B cell (primary cell): ENCODE data around the gene CCDC175. TPM values are rescaled to one million over a fixed set of nuclear protein-coding genes. Genes with fewer than 3 reads are reported as not detected.

Experiments used
- ATAC-seq: fragments of 200-7000 bp; cut with Tn5 transposase; one replicate; pipeline ENCODE4 v1.10.0; 2021; ENCODE audit warnings: low read depth, mild to moderate bottlenecking, moderate number of reproducible peaks, moderate library complexity
- CTCF ChIA-PET: fragments of 350-600 bp; sonication (Branson Sonifier 250); formaldehyde crosslinking; loops from one replicate; lab custom pipeline; 2021; ENCODE audit warnings: antibody characterized with exemption, inconsistent platforms; lab: Charles Lee
- POLR2A ChIA-PET: fragments of 350-600 bp; sonication (Branson Sonifier 250); formaldehyde crosslinking; loops from one replicate; lab custom pipeline; 2021; ENCODE audit warnings: antibody characterized with exemption; lab: Charles Lee
- DNase-seq: peaks from one replicate; pipeline ENCODE4 v3.0.0; 2013
- H2AFZ ChIP-seq: 2 replicates; pipeline ENCODE4 v1.6.1; 2012; ENCODE audit warnings: mild to moderate bottlenecking, low read depth, low read length; ENCODE audit not compliant: insufficient read depth, poor library complexity, severe bottlenecking
- H3K27ac ChIP-seq, 2 donors: 1 replicate in 1 of 2; 2 replicates in 1 of 2; pipeline ENCODE4 v1.5.1; 2012 to 2013; ENCODE audit warnings: low read length in 2 of 2, mild to moderate bottlenecking in 2 of 2, moderate library complexity in 1 of 2
- H3K27me3 ChIP-seq, 4 experiments: fragments of 200-600 bp in 1 of 4; sonication (generic) in 1 of 4; replicated peaks in 1 of 4; 1 replicate in 2 of 4; 2 replicates in 2 of 4; pipeline versions ENCODE4 v1.6.1 to v1.7.0; 2013 to 2016; ENCODE audit warnings: low read length in 3 of 4, mild to moderate bottlenecking in 2 of 4, mixed read lengths in 1 of 4, moderate library complexity in 1 of 4; ENCODE audit not compliant: insufficient read depth in 4 of 4, control insufficient read depth in 3 of 4; ENCODE audit errors: control extremely low read depth in 1 of 4
- H3K36me3 ChIP-seq, 2 experiments: replicated peaks in 1 of 2; 1 replicate in 1 of 2; 2 replicates in 1 of 2; pipeline versions ENCODE4 v1.6.1 to v1.7.1; 2013; ENCODE audit warnings: low read length in 1 of 2; ENCODE audit not compliant: insufficient read depth in 2 of 2, control insufficient read depth in 1 of 2; ENCODE audit errors: control extremely low read depth in 1 of 2, extremely low read depth in 1 of 2
- H3K4me1 ChIP-seq, 2 donors: fragments of 200-600 bp in 1 of 2; sonication (generic) in 1 of 2; 1 replicate in 1 of 2; 2 replicates in 1 of 2; pipeline versions ENCODE4 v1.5.1 to v1.6.1; 2013 to 2017; ENCODE audit warnings: low read length in 2 of 2; ENCODE audit not compliant: control insufficient read depth in 2 of 2, insufficient read depth in 2 of 2
- H3K4me2 ChIP-seq: replicated peaks from 2 replicates; pipeline ENCODE3; 2012; ENCODE audit warnings: mild to moderate bottlenecking, low read depth, low read length; ENCODE audit not compliant: poor library complexity, severe bottlenecking
- H3K4me3 ChIP-seq, 5 experiments: fragments of 200-600 bp in 1 of 5; sonication (generic) in 1 of 5; 1 replicate in 3 of 5; 2 replicates in 2 of 5; pipeline versions ENCODE4 v1.5.1 to v1.7.0; 2011 to 2016; ENCODE audit warnings: low read length in 4 of 5, mild to moderate bottlenecking in 4 of 5, low read depth in 2 of 5, control low read depth in 1 of 5, moderate library complexity in 1 of 5; ENCODE audit not compliant: insufficient read depth in 1 of 5; ENCODE audit errors: control extremely low read depth in 1 of 5, extremely low read depth in 1 of 5
- H3K79me2 ChIP-seq: fragments of 200-600 bp; sonication (generic); one replicate; pipeline ENCODE4 v1.6.0; 2016; ENCODE audit warnings: low read length; ENCODE audit not compliant: control insufficient read depth, insufficient read depth
- H3K9ac ChIP-seq: fragments of 200-600 bp; sonication (generic); 2 replicates; pipeline ENCODE4 v1.6.1; 2017; ENCODE audit warnings: mild to moderate bottlenecking, low read length, moderate library complexity
- H3K9me3 ChIP-seq, 3 donors: one replicate each; pipeline versions ENCODE4 v1.6.1 to v1.7.1; 2013; ENCODE audit warnings: low read length in 2 of 3; ENCODE audit not compliant: control insufficient read depth in 2 of 3, insufficient read depth in 1 of 3; ENCODE audit errors: control extremely low read depth in 1 of 3
- H4K20me1 ChIP-seq: 2 replicates; pipeline ENCODE4 v1.6.0; 2012; ENCODE audit warnings: mild to moderate bottlenecking, low read length; ENCODE audit not compliant: insufficient read depth, control insufficient read depth, poor library complexity, severe bottlenecking
- H3K27ac Mint-ChIP-seq: one replicate; pipeline ENCODE4 v1.8.0; 2021; ENCODE audit warnings: mixed read lengths
- H3K27me3 Mint-ChIP-seq: one replicate; pipeline ENCODE4 v1.8.0; 2021; ENCODE audit warnings: mixed read lengths
- H3K4me1 Mint-ChIP-seq: one replicate; pipeline ENCODE4 v1.8.0; 2021; ENCODE audit warnings: mixed read lengths
- H3K4me3 Mint-ChIP-seq: one replicate; pipeline ENCODE4 v1.8.0; 2021; ENCODE audit warnings: mixed read lengths
- H3K9me3 Mint-ChIP-seq: one replicate; pipeline ENCODE4 v1.8.0; 2022; ENCODE audit warnings: mixed read lengths; ENCODE audit not compliant: insufficient read depth
- EZH2 ChIP-seq: IDR thresholded peaks from 2 replicates; pipeline ENCODE4 v1.6.1; 2012; ENCODE audit warnings: borderline replicate concordance, low read depth, mild to moderate bottlenecking, moderate library complexity, low read length; ENCODE audit not compliant: insufficient read depth, poor library complexity, severe bottlenecking
- WGBS: methylation state at CpG from one replicate; pipeline ENCODE4 v1.1.5; 2013; ENCODE audit warnings: missing lambda C conversion rate; ENCODE audit not compliant: insufficient coverage; 5-methylcytosine and 5-hydroxymethylcytosine counted together
- intact Hi-C: fragments of 100-400 bp; cut with micrococcal nuclease; formaldehyde crosslinking; loops from one replicate; pipeline ENCODE4 v1.10.0; 2022
- polyA plus RNA-seq: library from polyadenylated mRNA; depleted of rRNA; stranded (reverse); fragments of >200 nt; gene quantifications from 2 replicates; pipeline ENCODE4 v1.2.3, GENCODE V29; 2012
- total RNA-seq, 2 donors: library from RNA; stranded (reverse); fragments of 120-200 nt in 1 of 2; gene quantifications; 1 replicate in 1 of 2; 2 replicates in 1 of 2; pipeline versions ENCODE4 v1.2.3 to v1.2.4, GENCODE V29; 2013 to 2022
- TF ChIP-seq, protein P1 (sequence below): fragments of 200-600 bp; IDR thresholded peaks from one replicate; pipeline ENCODE4 v1.8.0; 2022; ENCODE audit warnings: antibody characterized with exemption, mild to moderate bottlenecking

CCDC175 gene
- total and polyA plus RNA-seq, 2 donors (not counting 1 experiment from before 2014, with no cell fraction given): not detected

DNA sequence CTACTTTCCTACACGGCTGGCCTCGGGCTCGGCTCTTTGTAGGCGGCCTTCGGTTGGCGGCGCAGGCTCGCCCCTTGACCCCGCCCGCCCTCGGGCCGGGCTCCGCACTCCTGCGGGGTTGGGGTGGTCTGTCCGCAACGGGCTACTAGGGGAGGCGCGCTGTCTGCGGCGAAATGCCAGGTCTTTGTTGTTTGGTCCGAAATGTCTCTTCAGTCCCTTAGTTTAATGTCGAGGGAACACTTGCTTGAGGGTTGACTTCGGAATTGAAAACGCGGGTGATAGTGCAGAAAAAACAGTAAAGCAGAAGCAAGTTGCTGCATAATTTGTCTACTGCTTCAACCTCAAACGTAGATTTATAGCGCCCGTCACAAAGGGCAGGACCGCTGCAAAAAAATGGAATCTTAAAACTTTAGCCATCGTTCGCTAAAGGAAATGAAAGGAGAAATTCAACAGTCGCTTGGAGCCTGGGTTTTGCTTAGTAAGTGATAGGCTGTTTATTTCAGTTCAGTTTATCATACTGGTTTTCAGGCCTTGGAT lies 91.9 kb downstream of the CCDC175 start:
- Histone ChIP-seq H4K20me1 (peaks cover 13% of the 10 kb centered on the region), H3K9ac (peak overlapping the region; percentile 90), H3K36me3 (peaks cover 4 to 22% of the 10 kb centered on the region in 2 experiments), H3K27ac (peak overlapping the region; percentile 52 to 79), H3K4me2 (peak overlapping the region; percentile 93), H2AFZ (peak overlapping the region; percentile 96), H3K27me3 (no peaks in the 10 kb centered on the region), H3K9me3 (no peaks in the 10 kb centered on the region), H3K4me3 (peak overlapping the region; percentile 83 to 97 (median 93)), H3K79me2 (peaks cover 66% of the 10 kb centered on the region), H3K4me1 (peaks cover 36 to 40% of the 10 kb centered on the region in 2 donors)
- no peak for TF ChIP-seq EZH2
- TF ChIP-seq, protein P1, sequence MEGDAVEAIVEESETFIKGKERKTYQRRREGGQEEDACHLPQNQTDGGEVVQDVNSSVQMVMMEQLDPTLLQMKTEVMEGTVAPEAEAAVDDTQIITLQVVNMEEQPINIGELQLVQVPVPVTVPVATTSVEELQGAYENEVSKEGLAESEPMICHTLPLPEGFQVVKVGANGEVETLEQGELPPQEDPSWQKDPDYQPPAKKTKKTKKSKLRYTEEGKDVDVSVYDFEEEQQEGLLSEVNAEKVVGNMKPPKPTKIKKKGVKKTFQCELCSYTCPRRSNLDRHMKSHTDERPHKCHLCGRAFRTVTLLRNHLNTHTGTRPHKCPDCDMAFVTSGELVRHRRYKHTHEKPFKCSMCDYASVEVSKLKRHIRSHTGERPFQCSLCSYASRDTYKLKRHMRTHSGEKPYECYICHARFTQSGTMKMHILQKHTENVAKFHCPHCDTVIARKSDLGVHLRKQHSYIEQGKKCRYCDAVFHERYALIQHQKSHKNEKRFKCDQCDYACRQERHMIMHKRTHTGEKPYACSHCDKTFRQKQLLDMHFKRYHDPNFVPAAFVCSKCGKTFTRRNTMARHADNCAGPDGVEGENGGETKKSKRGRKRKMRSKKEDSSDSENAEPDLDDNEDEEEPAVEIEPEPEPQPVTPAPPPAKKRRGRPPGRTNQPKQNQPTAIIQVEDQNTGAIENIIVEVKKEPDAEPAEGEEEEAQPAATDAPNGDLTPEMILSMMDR: no peak
- Mint-ChIP-seq H3K4me1 (peaks cover 59% of the 10 kb centered on the region), H3K27ac (peak overlapping the region; percentile 90), H3K27me3 (no peaks in the 10 kb centered on the region), H3K9me3 (no peaks in the 10 kb centered on the region), H3K4me3 (peak overlapping the region; percentile 96)
- intact Hi-C loops: loop anchor here (1.0 to 10.0 kb wide), 10 partner anchors 19 to 1280 kb away; partner anchors contain the start of genes ACTR10, CCDC175, DAAM1 and DACT1
- DNase-seq (no peak), ATAC-seq (peak; percentile 50)
- 0% methylated on average over 32 of the region's 32 CpGs for WGBS
- CTCF ChIA-PET: interaction anchor here (0.8 to 3.6 kb wide), 11 partner anchors 11 to 983 kb away, joined by 3 to 35 read pairs (median 4); partner anchors contain the start of gene GPR135
- POLR2A ChIA-PET: interaction anchor here (1.3 to 2.5 kb wide), 2 partner anchors 20 to 764 kb away, joined by 5 to 12 read pairs; partner anchors contain the start of genes GPR135 and PPM1A
